ENCODE results near the gene SLC11A2. TPM values are rescaled to one million over a fixed set of nuclear protein-coding genes. Genes with fewer than 3 reads are reported as not detected.

SLC11A2 gene
- total and polyA plus RNA-seq, 9 of the 15 experiments (the other 6 are each of a cell fraction or from before 2014, with no cell fraction given), result 21.1 to 54.0 (median 32.9) TPM

DNA sequence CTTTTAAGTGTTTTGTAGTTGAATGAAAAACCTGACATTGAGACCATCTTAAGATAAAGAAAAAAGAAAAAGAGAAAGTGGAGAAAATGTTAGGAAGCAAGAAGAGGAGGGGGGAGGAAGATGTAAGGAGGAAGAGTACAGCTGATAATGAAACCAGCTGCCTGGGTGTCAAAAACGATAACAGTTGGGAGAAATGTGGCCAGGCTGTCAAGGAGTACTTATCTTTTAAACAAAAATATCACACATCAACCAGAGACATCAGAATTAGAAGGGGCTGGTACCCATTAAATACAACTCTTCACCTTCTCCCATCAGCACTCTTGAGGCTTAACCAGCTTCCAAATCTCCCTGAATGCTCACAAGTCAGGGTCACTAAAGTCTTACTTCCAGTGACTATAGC lies 4.5 kb downstream of the SLC11A2 start (continued):
- TF ChIP-seq ILK (tag; IDR thresholded peaks at IDR 0.05; ENCODE audit: borderline replicate concordance, low read depth), result no peak
- TF ChIP-seq TOE1 (IDR thresholded peaks at IDR 0.05; ENCODE audit: borderline replicate concordance), result no peak
- no peak for TF ChIP-seq TOE1 (CRISPR knock-in tag; IDR thresholded peaks at IDR 0.05; ENCODE audit: borderline replicate concordance, low read depth)
- no peak for TF ChIP-seq ZNF444 (CRISPR knock-in tag; IDR thresholded peaks at IDR 0.05)
- TF ChIP-seq, protein P1, sequence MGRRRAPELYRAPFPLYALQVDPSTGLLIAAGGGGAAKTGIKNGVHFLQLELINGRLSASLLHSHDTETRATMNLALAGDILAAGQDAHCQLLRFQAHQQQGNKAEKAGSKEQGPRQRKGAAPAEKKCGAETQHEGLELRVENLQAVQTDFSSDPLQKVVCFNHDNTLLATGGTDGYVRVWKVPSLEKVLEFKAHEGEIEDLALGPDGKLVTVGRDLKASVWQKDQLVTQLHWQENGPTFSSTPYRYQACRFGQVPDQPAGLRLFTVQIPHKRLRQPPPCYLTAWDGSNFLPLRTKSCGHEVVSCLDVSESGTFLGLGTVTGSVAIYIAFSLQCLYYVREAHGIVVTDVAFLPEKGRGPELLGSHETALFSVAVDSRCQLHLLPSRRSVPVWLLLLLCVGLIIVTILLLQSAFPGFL (CRISPR knock-in tag; IDR thresholded peaks at IDR 0.05), result no peak
- TF ChIP-seq MEF2D (tag; conservative IDR thresholded peaks at IDR 0.05; ENCODE audit: low read depth), result no peak
- no peak for TF ChIP-seq ZNF184 (CRISPR knock-in tag; IDR thresholded peaks at IDR 0.05)
- TF ChIP-seq, protein P2, sequence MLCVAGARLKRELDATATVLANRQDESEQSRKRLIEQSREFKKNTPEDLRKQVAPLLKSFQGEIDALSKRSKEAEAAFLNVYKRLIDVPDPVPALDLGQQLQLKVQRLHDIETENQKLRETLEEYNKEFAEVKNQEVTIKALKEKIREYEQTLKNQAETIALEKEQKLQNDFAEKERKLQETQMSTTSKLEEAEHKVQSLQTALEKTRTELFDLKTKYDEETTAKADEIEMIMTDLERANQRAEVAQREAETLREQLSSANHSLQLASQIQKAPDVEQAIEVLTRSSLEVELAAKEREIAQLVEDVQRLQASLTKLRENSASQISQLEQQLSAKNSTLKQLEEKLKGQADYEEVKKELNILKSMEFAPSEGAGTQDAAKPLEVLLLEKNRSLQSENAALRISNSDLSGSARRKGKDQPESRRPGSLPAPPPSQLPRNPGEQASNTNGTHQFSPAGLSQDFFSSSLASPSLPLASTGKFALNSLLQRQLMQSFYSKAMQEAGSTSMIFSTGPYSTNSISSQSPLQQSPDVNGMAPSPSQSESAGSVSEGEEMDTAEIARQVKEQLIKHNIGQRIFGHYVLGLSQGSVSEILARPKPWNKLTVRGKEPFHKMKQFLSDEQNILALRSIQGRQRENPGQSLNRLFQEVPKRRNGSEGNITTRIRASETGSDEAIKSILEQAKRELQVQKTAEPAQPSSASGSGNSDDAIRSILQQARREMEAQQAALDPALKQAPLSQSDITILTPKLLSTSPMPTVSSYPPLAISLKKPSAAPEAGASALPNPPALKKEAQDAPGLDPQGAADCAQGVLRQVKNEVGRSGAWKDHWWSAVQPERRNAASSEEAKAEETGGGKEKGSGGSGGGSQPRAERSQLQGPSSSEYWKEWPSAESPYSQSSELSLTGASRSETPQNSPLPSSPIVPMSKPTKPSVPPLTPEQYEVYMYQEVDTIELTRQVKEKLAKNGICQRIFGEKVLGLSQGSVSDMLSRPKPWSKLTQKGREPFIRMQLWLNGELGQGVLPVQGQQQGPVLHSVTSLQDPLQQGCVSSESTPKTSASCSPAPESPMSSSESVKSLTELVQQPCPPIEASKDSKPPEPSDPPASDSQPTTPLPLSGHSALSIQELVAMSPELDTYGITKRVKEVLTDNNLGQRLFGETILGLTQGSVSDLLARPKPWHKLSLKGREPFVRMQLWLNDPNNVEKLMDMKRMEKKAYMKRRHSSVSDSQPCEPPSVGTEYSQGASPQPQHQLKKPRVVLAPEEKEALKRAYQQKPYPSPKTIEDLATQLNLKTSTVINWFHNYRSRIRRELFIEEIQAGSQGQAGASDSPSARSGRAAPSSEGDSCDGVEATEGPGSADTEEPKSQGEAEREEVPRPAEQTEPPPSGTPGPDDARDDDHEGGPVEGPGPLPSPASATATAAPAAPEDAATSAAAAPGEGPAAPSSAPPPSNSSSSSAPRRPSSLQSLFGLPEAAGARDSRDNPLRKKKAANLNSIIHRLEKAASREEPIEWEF (CRISPR knock-in tag; IDR thresholded peaks at IDR 0.05), result no peak
- peak; percentile 25; the same call in 1 of the 2 replicates for TF ChIP-seq GATAD2B (IDR thresholded peaks at IDR 0.05; ENCODE audit: borderline replicate concordance)
- TF ChIP-seq HDAC1 (IDR thresholded peaks at IDR 0.05), result peak; percentile 56 to 96; a peak in 3 of 4 replicates
- no peak for TF ChIP-seq NR1H2 (CRISPR knock-in tag; IDR thresholded peaks at IDR 0.05)
- no peak for TF ChIP-seq ZHX1 (conservative IDR thresholded peaks at IDR 0.05; ENCODE audit: low read length)
- TF ChIP-seq, protein P3, sequence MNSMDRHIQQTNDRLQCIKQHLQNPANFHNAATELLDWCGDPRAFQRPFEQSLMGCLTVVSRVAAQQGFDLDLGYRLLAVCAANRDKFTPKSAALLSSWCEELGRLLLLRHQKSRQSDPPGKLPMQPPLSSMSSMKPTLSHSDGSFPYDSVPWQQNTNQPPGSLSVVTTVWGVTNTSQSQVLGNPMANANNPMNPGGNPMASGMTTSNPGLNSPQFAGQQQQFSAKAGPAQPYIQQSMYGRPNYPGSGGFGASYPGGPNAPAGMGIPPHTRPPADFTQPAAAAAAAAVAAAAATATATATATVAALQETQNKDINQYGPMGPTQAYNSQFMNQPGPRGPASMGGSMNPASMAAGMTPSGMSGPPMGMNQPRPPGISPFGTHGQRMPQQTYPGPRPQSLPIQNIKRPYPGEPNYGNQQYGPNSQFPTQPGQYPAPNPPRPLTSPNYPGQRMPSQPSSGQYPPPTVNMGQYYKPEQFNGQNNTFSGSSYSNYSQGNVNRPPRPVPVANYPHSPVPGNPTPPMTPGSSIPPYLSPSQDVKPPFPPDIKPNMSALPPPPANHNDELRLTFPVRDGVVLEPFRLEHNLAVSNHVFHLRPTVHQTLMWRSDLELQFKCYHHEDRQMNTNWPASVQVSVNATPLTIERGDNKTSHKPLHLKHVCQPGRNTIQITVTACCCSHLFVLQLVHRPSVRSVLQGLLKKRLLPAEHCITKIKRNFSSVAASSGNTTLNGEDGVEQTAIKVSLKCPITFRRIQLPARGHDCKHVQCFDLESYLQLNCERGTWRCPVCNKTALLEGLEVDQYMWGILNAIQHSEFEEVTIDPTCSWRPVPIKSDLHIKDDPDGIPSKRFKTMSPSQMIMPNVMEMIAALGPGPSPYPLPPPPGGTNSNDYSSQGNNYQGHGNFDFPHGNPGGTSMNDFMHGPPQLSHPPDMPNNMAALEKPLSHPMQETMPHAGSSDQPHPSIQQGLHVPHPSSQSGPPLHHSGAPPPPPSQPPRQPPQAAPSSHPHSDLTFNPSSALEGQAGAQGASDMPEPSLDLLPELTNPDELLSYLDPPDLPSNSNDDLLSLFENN (IDR thresholded peaks at IDR 0.05; ENCODE audit: low read depth in 2 of 2, low read length in 2 of 2), result peak in 1 of 2 experiments; percentile 80; a peak in 2 of 4 replicates
- TF ChIP-seq TBP (optimal IDR thresholded peaks at IDR 0.05; ENCODE audit: low read depth, low read length), result no peak
- TF ChIP-seq MXI1 (IDR thresholded peaks at IDR 0.05; ENCODE audit: low read depth, low read length), result 0 out of 2 replicates have a peak, but pooled peaks have one; percentile 47
- TF ChIP-seq ZNF766 (CRISPR knock-in tag; conservative IDR thresholded peaks at IDR 0.05), result no peak
